Panc1 (cell line): ENCODE data around the gene SLC2A4RG. TPM values are rescaled to one million over a fixed set of nuclear protein-coding genes. Genes with fewer than 3 reads are reported as not detected.

Source experiments
- ATAC-seq: fragments of 200-7000 bp; cut with Tn5 transposase; 2 replicates; pipeline ENCODE4 v1.9.1; 2020; ENCODE audit warnings: mild to moderate bottlenecking, moderate library complexity
- BruUV-seq: library from RNA; stranded (reverse); fragments of 400-500 nt; replicated peaks from 2 replicates; lab custom pipeline; 2021; lab: Mats Ljungman, UMichigan
- CTCF ChIA-PET: fragments of 300-600 bp; sonication (Branson Sonifier 250); formaldehyde crosslinking; loops from one replicate; lab custom pipeline; 2022; ENCODE audit warnings: antibody characterized with exemption; lab: Charles Lee
- POLR2A ChIA-PET: fragments of 300-600 bp; sonication (Branson Sonifier 250); formaldehyde crosslinking; loops from one replicate; lab custom pipeline; 2022; ENCODE audit warnings: antibody characterized with exemption; lab: Charles Lee
- DNase-seq: peaks from one replicate; pipeline ENCODE4 v3.0.0-alpha.2; 2010; ENCODE audit warnings: low read depth, low spot score
- H3K27ac ChIP-seq: 2 replicates; pipeline ENCODE4 v1.5.1; 2011; ENCODE audit warnings: mild to moderate bottlenecking, low read length, inconsistent platforms
- H3K27me3 ChIP-seq: fragments of 200-500 bp; sonication (Bioruptor generic); 2 replicates; pipeline ENCODE4 v1.6.0; 2014; ENCODE audit warnings: low read length, inconsistent platforms; ENCODE audit not compliant: control insufficient read depth, insufficient read depth
- H3K36me3 ChIP-seq: fragments of 200-500 bp; sonication (Bioruptor generic); 2 replicates; pipeline ENCODE4 v1.5.1; 2014; ENCODE audit warnings: inconsistent platforms, mild to moderate bottlenecking, low read length, moderate library complexity; ENCODE audit not compliant: control insufficient read depth, insufficient read depth
- H3K4me1 ChIP-seq: 2 replicates; pipeline ENCODE4 v1.5.1; 2011; ENCODE audit warnings: inconsistent platforms, mild to moderate bottlenecking, low read length, moderate library complexity; ENCODE audit not compliant: control insufficient read depth, insufficient read depth
- H3K4me3 ChIP-seq, 2 experiments: 2 replicates each; pipeline ENCODE4 v1.5.1; 2011 to 2012; ENCODE audit warnings: low read depth in 2 of 2, low read length in 2 of 2, mild to moderate bottlenecking in 2 of 2, inconsistent platforms in 1 of 2, moderate library complexity in 1 of 2
- H3K9me3 ChIP-seq: fragments of 200-500 bp; sonication (Bioruptor generic); 2 replicates; pipeline ENCODE4 v1.5.1; 2014; ENCODE audit warnings: low read depth, mild to moderate bottlenecking, inconsistent platforms, low read length, moderate library complexity; ENCODE audit not compliant: control insufficient read depth, insufficient read depth
- POLR2AphosphoS5 ChIP-seq: IDR thresholded peaks from 2 replicates; pipeline ENCODE4 v1.6.1; 2012; ENCODE audit warnings: mild to moderate bottlenecking, low read depth, low read length, moderate library complexity
- REST ChIP-seq, 2 experiments: IDR thresholded peaks; 2 replicates each; pipeline ENCODE4 v1.6.1; 2011 to 2012; ENCODE audit warnings: low read depth in 2 of 2, control low read depth in 1 of 2, low read length in 1 of 2, mild to moderate bottlenecking in 1 of 2, moderate library complexity in 1 of 2; ENCODE audit not compliant: insufficient read depth in 1 of 2
- SIN3A ChIP-seq: IDR thresholded peaks from 2 replicates; pipeline ENCODE4 v1.6.1; 2012; ENCODE audit warnings: low read depth, mild to moderate bottlenecking, low read length, moderate library complexity, borderline replicate concordance; ENCODE audit not compliant: insufficient read depth
- TCF7L2 ChIP-seq: IDR thresholded peaks from 2 replicates; pipeline ENCODE4 v1.6.1; 2011; ENCODE audit warnings: mild to moderate bottlenecking, low read depth, low read length, inconsistent platforms
- in situ Hi-C: cut with HindIII; loops from 2 replicates; pipeline ENCODE4 v1.10.0; 2016; ENCODE audit warnings: low sequenced_read_pairs, low pct_unique_long_range_greater_than_20kb
- intact Hi-C: fragments of 100-400 bp; cut with micrococcal nuclease; formaldehyde crosslinking; loops from one replicate; pipeline ENCODE4 v1.10.0; 2022; ENCODE audit not compliant: unreplicated experiment
- total RNA-seq: library from RNA; stranded (reverse); gene quantifications from one replicate; pipeline ENCODE4 v1.2.1, GENCODE V29; 2021; ENCODE audit not compliant: unreplicated experiment
- TF ChIP-seq, protein P1 (sequence below): fragments of 450-650 bp; IDR thresholded peaks from 2 replicates; pipeline ENCODE4 v1.5.1; 2017; ENCODE audit warnings: mild to moderate bottlenecking

SLC2A4RG gene
- total RNA-seq, 1 experiment from 2014 or later, result 166 TPM

DNA sequence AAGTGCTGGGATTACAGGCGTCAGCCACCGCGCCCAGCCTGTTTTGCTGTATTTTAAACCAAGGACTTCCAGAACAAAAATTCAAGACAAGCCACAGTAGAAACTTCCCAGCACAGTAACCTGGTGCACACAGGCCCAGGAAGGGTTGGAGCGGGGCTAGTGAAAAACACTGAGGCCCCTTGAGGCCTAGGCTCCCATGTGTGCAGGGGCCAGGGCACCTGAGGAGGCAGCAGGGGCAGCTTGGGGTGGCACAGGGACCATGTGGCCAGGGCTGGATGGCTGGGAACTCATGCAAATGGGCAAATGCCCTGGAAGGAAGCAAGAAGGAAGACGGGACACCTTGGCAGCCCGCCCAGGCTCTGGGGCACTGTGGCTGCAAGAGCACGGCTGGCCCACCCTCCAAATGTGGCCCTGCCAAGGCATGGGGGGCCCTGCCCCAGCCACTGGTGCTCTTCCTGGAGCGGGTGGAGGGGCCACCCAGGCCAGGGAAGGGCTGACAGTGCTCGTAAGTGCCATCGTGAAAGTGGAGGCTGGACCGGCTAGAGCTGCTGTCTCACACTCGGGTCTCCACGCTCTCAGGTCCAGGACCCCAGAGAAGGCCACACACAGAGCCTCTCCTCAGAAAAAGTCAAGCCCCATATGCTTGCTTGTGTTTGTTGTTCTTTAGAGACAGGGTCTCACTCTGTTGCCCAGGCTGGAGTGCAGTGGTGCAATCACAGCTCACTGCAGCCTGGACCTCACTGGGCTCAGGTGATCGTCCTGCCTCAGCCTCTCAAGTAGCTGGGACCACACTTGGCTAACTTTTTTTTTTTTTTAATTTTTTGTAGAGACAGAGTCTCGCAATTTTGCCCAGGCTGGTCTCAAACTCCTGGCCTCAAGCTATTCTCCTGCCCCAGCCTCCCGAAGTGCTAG lies 10.3 kb downstream of the SLC2A4RG start:
- CTCF ChIA-PET, result no interaction called here
- ATAC-seq (no peak), DNase-seq (no peak)
- no peaks in the 10 kb centered on the region for H3K36me3 ChIP-seq
- no peak overlapping the region for H3K27ac ChIP-seq
- H3K9me3 ChIP-seq, result no peaks in the 10 kb centered on the region
- H3K4me3 ChIP-seq, result no peak overlapping the region
- TF ChIP-seq, protein P1, sequence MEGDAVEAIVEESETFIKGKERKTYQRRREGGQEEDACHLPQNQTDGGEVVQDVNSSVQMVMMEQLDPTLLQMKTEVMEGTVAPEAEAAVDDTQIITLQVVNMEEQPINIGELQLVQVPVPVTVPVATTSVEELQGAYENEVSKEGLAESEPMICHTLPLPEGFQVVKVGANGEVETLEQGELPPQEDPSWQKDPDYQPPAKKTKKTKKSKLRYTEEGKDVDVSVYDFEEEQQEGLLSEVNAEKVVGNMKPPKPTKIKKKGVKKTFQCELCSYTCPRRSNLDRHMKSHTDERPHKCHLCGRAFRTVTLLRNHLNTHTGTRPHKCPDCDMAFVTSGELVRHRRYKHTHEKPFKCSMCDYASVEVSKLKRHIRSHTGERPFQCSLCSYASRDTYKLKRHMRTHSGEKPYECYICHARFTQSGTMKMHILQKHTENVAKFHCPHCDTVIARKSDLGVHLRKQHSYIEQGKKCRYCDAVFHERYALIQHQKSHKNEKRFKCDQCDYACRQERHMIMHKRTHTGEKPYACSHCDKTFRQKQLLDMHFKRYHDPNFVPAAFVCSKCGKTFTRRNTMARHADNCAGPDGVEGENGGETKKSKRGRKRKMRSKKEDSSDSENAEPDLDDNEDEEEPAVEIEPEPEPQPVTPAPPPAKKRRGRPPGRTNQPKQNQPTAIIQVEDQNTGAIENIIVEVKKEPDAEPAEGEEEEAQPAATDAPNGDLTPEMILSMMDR, result no peak
- no peak for TF ChIP-seq REST (IDR thresholded peaks at IDR 0.05; ENCODE audit: insufficient read depth in 1 of 2, low read depth in 2 of 2, low read length in 1 of 2)
- no peak for TF ChIP-seq TCF7L2
- TF ChIP-seq POLR2AphosphoS5, result no peak
- TF ChIP-seq SIN3A, result no peak
- 0 out of 2 replicates have a peak, but pooled peaks cover 3% of the 10 kb centered on the region for H3K4me1 ChIP-seq
- in situ Hi-C loops, result no loop called here
- intact Hi-C loops, result no loop called here
- H3K27me3 ChIP-seq, result no peaks in the 10 kb centered on the region
- POLR2A ChIA-PET, result no interaction called here
- no TSS peak for BruUV-seq

DNA sequence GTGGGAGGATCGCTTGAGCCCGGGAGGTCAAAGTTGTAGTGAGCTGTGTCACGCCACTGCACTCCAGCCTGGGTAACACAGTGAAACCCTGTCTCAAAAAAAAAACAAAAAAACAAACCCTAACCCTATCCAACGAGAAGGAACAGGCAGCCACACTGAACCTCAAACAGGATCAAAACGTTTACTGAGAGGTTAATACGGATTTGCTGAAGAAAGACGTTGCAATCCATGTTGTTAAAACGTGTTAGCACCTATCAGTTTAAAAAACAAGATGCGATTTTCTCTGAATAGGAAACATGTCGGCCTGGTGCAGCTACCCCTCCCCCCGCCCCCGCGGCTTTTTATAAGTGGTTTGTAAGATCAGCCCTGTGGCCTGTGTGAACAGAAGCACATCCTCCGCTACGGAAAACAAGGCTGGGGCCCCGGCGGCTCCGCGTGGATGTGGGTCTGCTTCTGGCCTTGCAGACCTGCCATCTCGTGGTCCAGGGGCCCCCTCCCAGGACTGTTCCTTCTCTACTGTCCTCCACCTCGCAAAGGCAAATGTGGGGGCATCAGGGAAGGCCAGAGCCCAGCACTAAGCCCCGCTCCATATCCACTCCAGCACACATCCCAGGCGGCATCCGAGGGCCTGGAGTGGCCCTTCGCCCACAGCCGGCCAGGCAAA lies 11.4 kb downstream of the SLC2A4RG start:
- H3K4me1 ChIP-seq, result 0 out of 2 replicates have a peak, but pooled peaks cover 3% of the 10 kb centered on the region
- intact Hi-C loops, result no loop called here
- no peaks in the 10 kb centered on the region for H3K36me3 ChIP-seq
- in situ Hi-C loops, result no loop called here
- BruUV-seq, result no TSS peak
- H3K27me3 ChIP-seq, result no peaks in the 10 kb centered on the region
- ChIA-PET CTCF (no interaction called here), POLR2A (no interaction called here)
- H3K4me3 ChIP-seq, result no peak overlapping the region
- DNase-seq (no peak), ATAC-seq (no peak)
- H3K27ac ChIP-seq, result no peak overlapping the region
- TF ChIP-seq REST (IDR thresholded peaks at IDR 0.05; ENCODE audit: insufficient read depth in 1 of 2, low read depth in 2 of 2, low read length in 1 of 2) (no peak), SIN3A (no peak), POLR2AphosphoS5 (no peak), TCF7L2 (no peak)
- TF ChIP-seq, protein P1, result no peak
- H3K9me3 ChIP-seq, result no peaks in the 10 kb centered on the region
